ENCODE data around the gene MIDN.
"Not testable (repeated sequence)": the region's sequence is repeated elsewhere in the genome, so short reads cannot be mapped to it uniquely, and the experiment has no call there.

The MIDN gene

DNA sequence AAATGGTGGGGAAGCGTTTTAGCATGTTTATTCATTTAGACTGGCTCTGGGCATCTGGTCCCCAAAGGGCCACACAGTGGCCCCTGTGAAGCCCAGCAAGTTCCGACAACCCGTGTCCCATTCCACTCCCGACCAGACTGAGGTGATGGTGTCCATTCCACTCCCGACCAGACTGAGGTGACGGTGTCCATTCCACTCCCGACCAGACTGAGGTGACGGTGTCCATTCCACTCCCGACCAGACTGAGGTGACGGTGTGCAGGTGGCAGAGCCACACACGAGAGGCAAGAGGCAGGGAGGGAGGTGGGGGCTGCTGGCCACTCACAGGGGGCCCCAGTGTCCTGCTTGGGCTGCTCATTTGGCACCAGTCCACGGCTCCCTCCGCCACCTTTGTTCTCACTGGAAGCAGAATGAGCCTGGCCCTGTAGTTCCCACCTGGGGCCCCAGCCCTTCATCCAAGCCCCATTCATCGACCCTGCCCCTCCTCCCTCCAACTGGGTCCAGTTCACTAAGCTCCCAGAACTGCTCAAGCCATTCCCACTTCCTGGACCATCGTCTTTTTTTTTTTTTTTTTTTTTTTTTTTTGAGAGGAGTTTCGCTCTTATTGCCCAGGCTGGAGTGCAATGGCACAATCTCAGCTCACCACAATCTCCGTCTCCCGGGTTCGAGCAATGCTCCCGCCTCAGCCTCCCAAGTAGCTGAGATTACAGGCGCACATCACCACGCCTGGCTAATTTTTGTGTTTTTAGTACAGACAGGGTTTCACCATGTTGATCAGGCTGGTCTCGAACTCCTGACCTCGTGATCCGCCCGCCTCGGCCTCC lies 1.9 kb upstream of the MIDN start:
- not testable (repeated sequence) for DNase-seq (ENCODE audit: low read depth)

DNA sequence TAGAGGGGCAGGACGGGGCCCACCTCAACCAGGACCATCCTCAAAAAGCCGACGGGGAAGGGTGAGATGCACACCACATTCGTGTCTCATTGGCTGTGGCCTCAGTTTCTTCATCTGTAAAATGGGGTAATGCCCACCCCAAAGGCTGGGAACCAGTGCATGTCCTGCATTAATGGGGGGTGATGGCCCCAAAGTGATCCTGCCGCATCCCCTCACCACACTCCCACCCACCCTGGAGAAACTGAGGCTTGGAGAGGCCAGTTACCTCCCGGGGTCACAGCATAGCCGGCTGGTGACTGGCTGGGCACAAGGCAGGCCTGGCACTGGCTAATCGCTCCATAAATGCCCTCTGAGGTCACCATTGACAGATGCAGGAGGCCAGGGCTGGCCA lies 640 bp upstream of the MIDN start:
- DNase-seq (ENCODE audit: low read depth): no peak

DNA sequence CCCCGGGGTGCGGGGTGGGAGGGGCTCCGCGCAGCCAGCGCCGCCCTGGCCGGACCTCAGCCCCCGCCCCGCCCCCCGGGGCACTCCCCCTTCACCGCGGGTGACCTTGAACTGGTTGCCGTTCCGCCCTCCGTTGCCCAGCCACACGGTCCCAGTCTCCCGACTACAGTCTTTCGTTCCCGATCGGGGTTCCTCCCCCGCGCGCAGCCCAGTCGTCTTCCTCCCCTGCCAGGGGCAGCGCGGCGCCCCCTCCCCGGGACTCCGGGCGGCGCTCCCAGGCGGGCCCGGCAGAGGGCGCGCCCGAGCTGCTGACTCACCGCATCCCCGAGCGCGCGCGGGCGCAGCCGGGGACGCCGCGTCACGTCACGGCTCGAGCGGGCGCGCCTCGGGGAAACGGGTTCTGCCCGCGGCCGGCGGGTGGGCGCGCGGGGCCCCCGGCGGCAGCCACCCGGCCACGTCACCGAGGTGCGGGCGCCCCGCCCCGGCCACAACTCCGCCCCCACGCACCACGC lies 459 bp downstream of the MIDN start:
- DNase-seq (ENCODE audit: low read depth): peak; percentile 83

DNA sequence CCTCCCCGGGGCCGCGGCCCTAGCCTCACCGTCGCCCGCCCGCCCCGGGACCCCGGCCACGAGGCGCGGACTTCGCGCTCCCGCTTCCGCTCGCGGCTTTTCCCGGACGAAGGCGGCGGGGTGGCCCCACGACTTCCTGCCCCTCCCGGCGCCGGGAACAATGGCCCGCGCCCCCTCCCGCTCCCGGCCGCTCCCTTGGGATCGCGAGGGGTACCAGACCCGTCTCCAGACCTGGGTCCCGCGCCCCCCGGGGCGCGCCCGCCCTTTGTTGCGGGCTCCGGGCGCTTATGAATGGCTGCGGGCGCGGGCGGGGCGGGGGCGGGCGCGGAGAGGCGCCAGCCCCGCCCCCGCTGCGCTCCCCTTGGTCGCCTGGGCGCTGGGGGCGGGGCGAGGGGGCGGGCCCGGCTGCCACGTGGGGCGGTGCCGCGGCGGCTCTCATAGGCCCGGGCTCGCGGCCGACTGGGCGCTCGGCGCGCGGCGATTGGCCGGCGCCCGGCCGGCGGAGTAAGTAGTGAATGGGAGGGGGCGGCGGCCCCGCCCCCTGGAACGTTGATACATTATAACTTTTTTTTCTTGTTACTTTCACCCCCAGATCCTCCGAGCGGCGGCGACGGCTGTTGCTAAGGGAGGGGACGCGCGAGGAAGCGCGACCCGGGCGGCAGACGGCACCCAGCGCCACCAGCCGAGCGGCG lies 1.1 kb downstream of the MIDN start:
- DNase-seq (ENCODE audit: low read depth): peak; percentile 96

DNA sequence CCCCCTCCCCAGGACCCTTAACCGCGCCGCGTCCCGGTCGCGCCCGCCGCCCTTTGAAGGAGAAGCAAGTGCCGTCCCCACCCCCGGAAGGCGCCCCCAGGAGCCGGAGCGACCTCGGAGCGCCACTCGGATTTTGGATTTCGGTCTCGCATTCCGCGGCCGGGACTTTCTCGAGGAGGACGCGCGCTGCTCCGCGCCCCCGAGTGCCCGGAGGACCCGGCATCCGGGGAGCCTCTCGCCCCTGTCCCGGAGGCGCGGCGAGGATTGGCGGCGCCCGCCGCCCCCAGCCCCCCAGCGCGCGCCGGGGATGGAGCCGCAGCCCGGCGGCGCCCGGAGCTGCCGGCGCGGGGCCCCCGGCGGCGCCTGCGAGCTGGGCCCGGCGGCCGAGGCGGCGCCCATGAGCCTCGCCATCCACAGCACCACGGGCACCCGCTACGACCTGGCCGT lies 1.6 kb downstream of the MIDN start:
- DNase-seq (ENCODE audit: low read depth): no peak

DNA sequence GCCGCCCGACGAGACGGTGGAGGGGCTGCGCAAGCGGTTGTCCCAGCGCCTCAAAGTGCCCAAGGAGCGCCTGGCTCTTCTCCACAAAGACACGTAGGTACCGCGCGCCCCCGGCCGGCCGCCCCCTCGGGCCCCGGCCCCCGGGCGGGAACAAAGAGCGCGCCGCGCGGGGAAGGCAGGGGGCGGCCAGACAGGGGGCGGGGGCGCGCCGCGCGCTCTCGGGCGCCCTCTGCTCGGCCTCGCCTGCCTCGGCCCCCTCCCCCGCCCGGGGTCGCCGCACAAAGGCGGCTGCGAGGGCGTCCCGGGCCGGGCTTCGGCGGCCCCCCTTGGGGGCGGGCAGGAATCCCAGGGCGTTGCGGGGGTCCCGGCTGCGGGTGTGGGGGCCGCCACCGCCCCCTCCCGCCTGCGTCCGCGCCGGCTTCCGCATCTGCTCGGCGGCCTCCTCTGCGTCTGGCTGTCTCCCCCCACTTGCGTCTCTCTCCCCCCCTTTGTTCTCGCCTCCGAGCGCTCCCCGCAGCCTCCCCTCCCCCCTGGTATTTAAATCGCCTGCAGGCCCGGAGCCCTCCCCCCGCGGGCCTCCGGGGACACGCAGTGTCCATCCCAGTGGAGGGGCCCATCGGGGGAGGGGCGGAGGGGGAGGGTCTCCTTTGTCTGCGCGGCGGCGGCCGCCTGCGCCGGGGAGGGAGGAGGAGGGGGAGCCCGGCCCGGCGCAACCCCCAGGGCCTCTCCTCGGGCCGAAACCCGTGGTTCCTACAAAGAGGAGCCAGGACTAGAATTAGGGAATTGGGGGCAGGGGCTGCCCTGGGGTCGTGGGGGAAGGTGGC lies 2.3 kb downstream of the MIDN start:
- DNase-seq (ENCODE audit: low read depth): peak; percentile 54

DNA sequence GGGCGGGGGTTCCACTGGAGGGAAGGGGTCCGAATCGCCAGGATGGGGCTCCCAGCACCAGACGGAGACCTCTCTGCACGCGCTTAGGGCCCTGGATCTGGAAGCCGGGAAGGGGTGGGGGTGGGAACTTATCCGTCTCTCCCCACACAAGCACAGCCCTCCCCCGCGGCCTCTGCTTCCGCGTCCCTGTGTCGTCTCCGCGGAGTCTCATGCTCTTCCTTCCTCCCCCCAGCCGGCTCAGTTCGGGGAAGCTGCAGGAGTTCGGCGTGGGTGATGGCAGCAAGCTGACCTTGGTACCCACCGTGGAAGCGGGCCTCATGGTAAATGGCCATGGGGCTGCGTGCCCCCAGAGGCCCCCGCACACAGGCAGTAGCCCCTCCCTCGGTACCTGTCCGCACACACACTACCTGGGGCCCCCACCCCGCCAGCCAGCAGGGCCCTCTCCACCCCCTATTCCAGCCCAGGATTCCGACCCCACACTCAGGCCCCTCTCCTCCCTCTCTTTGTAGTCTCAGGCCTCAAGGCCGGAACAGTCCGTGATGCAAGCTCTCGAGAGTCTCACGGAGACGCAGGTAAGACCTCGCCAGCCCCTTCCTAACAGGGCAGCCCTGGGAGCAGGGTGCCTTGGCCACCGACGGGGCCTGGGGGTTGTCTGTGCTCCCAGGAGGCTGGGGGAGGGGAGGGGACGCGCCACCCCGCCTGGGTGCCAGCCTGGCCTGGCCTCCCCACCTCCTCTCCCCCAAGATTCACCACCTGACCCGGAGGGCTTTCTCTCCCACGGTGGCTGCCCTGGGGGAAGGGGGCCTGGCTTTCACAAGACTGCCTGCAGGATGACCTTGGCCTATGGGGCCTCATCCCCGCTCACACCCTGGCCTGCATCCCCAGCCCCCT lies 3.2 kb downstream of the MIDN start:
- DNase-seq (ENCODE audit: low read depth): peak; percentile 51

DNA sequence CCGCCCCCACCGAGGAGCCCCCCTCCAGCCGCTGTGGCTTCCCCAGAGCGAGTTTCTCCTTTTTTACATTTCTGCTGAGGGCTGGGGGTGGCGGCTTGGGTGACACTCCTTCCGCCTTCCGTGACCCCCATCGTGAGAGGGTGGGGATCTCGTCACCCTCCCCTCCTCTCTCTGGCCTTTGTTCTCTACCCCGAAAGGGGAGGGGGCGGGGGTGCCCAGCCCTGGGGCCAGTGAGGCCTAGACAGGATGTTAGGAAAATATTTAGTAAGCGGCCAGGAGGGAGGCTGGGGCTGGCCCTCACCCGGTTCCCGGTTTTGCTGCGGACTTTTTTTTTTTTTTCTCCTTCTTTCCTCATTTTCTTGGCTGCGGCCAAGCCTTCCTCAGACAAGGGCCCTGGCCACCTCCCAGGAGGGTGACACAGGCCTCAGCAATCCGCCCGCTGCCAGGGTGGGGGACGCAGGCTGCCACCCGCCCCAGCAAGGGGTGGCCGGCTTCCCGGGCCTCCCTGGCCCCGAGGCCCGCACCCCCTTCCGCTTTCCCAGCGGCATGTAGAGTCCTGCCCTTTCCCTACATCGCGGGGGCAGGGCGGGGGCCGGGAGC lies 3.9 kb downstream of the MIDN start:
- peak; percentile 53 for DNase-seq (ENCODE audit: low read depth)

DNA sequence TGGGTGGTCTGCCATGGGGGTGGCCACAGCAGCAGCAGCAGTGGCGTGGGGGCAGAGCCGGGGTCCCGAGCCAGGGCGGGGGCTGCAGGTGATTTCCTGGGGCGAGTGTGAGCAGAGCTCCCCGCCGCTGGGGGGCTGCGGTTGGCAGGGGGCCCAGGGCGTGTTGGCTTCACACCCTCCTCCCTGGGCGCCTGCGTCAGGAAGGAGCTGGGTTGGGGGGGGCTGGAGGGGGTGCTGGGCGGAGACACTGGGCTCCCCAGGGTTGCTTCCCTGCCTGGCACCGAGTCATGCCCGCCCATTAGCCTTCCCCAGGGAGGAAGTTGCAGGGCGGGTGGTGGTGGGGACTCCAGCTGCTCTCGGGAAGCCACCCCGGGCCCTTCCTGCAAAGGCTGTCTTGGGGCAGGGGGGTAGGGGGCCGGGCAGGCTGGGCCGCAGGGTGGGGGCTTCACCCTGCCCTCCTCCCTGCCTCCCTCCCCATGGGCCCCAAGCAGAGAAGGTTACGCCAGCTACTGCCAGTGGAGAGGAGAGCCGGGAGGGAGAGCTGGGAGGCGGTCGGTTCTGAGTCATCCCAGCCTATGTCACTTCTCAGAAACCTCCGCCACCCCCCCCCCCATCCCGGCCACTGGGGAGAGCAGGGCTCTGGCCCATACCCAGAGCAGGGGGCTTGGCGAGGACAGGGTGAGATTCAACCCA lies 4.6 kb downstream of the MIDN start:
- DNase-seq (ENCODE audit: low read depth): peak; percentile 64

DNA sequence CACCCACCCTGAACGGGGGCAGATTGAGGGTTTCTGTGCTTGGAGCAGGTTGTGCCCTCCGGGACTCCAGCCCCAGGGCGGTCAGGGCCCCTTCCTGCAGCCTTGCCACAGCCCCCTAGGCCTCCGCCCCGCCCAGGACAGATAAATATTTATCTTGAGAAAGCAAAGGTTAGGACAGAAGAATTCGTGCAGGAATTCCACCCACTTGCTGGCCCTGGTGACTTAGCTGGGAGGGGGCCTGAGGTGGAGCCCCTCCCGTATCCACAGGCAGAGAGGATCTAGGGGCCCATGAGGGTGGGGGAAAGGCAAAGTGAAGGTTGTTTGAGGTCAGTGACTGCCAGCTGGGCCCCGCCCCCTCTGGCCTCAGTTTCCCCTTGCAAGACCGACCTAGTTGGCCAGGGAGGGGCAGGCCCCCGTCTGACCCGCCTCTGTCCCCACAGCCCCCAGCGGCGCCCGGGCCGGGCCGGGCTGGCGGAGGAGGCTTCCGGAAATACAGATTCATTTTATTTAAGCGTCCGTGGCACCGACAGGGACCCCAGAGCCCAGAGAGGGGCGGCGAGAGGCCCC lies 5.2 kb downstream of the MIDN start:
- no peak for DNase-seq (ENCODE audit: low read depth)

DNA sequence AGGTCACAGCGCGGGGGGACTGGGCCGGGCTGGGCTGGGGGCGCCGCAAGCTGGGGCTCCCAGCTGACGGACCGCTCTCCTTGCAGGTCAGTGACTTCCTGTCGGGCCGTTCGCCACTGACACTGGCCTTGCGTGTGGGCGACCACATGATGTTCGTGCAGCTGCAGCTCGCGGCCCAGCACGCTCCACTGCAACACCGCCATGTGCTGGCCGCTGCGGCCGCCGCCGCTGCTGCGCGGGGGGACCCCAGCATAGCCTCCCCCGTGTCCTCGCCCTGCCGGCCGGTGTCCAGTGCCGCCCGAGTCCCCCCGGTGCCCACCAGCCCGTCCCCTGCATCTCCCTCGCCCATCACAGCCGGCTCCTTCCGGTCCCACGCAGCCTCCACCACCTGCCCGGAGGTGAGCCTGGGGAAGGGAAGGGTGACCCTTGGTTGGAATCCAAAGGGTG lies 5.7 kb downstream of the MIDN start:
- DNase-seq (ENCODE audit: low read depth): no peak

DNA sequence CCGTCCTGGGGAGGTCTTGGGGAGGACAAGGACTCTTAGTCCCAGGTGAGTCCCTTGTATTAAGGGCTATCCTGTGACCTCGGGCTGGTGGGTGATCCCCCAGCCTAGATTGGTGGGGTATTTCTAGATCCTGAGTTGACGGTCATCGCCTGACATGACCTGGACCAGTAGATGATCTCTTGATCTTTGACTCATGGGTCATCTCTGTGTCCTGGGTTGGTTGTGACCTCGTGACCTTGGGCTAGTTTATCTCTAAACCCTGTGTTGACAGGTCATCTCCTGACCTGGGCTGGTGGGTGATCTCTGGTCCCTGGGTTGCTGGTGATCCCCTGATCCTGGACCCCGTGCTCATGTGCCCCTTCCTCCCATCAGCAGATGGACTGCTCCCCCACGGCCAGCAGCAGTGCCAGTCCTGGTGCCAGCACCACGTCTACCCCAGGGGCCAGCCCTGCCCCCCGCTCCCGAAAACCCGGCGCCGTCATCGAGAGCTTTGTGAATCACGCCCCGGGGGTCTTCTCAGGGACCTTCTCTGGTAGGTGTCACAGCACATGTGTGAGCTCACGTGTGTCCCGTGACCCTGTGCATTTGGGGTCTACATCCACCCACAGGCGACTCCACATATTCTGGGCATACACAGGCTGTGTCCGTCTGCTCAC lies 6.3 kb downstream of the MIDN start:
- no peak for DNase-seq (ENCODE audit: low read depth)

DNA sequence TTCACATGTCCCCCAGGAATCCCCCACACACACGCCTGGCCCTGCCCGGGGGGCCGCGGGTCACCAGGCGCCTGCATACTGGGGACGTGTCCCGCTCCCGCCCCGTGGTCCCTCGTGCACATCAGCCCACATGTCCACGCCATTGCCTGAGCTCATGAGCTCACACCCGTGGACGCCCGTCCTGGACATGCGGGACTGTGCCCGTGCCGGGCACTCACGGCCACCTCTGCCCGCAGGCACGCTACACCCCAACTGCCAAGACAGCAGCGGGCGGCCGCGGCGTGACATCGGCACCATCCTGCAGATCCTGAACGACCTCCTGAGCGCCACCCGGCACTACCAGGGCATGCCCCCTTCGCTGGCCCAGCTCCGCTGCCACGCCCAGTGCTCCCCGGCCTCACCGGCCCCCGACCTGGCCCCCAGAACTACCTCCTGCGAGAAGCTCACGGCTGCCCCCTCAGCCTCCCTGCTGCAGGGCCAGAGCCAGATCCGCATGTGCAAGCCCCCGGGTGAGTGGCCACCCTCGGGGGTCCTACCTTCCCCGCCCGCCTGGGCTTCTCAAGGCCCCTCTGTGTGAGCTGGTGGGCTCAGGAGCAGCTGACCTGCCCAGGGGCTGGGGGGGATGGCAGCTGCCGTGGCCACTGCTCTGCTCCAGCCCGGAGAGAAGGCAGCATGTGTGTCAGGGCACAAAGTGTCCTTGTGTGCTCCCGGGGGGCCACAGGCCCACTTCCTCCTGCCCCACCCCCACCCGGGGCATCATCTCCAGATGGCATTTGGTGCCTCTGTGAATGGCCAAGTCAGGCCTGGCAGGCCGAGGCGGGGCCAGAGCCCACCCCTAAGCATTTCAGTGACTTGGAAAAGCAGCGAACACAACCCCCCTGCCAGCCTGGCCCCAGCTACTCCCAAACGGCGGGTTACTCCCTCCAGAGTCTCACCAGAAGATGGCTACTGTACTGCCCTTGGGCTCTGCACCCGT lies 7.1 kb downstream of the MIDN start:
- no peak for DNase-seq (ENCODE audit: low read depth)

DNA sequence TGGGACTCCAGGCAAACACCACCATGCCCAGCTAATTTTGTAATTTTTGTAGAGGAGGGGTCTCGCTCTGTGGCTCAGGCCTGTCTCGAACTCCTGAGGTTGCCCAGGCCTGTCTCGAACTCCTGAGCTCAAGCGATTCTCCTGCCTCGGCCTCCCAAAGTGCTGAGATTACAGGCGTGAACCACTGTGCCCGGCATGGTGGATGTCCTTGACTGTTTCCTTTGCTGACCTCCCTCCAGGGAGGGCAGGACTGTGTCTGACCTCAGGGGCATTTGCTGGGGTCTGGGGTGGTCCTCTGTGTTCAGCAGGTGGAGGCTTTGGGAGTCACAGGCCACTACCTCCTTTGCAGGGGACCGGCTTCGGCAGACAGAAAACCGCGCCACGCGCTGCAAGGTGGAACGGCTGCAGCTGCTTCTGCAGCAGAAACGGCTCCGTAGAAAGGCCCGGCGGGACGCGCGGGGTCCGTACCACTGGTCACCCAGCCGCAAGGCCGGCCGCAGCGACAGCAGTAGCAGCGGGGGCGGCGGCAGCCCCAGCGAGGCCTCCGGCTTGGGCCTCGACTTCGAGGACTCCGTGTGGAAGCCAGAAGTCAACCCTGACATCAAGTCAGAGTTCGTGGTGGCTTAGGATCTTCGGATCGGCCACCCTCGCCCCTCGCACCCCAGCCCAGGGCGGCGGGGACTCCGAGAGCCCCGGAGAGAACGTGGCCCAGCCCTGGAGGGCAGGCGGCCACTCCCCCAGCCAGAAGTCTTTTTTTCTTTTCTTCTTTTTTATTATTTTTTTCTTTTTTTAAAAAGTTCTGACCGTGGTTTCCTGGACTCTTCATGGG lies 8.5 kb downstream of the MIDN start:
- no peak for DNase-seq (ENCODE audit: low read depth)

DNA sequence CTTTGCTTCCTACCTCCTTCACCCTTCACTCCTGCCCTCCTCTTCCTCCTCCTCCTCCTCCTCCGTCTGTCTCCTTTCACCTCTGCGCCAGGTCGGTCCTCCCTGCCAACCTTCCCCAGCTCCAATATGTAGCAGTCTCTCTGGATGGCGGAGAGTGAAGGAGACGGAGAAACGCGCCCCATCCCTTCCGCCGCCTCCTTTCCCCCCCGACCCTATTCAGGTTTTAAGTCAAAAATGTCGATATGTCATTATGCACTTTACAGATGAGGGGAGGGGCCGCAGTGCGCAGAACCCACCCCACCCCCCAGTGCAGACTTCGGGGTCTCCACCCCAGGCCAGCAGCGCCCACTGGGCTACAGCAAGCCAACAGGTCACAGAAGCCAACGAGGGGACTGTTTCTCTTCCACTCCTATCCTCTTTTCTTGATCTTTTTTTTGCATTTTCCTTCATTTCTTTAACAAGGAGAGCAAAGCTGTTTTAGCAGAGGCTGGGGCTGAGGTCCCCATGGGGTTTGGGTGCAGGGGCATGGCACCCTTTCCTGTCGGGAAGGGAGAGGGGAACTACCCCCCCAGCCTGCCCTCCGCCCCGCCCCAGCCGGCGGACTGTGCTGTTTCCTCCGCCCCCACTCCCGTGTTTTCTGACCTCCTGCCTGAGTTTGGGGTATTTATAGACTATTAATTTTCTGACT lies 9.2 kb downstream of the MIDN start:
- no peak for DNase-seq (ENCODE audit: low read depth)

DNA sequence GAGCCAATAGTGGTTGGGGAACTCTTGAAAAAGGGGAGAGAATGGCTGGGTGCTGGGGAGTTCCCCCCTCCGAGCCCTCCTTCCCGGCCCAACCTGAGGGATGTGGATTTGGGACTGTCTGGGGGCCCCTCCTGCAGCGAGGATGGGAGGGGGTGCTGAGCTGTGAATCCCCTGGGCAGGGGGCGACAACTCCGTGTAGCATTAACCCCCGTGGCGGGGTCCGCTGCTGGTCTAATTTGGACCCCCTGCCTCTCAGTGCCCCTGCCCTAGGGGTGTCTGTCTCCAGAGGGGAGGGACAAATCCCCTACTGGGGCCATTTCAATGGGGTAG lies 9.7 kb downstream of the MIDN start:
- no peak for DNase-seq (ENCODE audit: low read depth)

DNA sequence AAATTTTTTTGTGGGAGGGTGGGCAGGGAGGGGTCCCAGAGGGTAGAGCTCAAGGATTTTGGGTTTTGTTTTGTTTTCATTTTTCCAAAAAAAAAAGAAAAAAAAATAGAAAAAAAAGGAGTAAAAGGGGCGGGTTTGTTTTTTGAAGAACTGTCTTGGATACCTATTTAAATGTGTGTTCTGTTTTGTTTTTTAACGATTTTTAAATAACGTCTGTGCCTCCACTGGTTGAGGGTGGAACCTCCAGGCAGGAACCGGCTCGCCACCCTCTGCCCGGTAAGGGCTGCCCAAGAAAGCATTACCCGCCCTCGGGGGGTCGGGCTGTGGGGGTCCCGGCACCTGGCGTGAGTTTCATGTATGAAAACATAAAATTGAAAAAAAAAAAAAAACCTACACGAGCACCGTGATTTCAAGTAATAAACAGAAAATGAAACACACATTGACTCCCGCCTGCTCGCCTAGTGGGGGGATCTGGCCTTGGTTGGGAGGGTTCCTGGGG lies 10.4 kb downstream of the MIDN start:
- DNase-seq (ENCODE audit: low read depth): no peak

Measured in stimulated activated CD8-positive, alpha-beta memory T cell treated with anti-CD3 and anti-CD28 coated beads, Interleukin-12 subunit alpha, Interleukin-12 subunit beta, amount 100 ng/mL, for 4 hours (primary cell).